NCI-H82 treated with DMSO at 0.1 percent for 48 hours (cell line): Measurements from ENCODE around the gene DNAJB12.
"Not testable (repeated sequence)": the region's sequence is repeated elsewhere in the genome, so short reads cannot be mapped to it uniquely, and the experiment has no call there.

Experiments used
- DNase-seq: peaks from one replicate; lab custom pipeline; 2025; ENCODE audit not compliant: unreplicated experiment; lab: John Stamatoyannopoulos, UW

Gene DNAJB12

GRCh38 chr10:72316748-72317435 lies 37.8 kb downstream of the DNAJB12 start:
- no peak for DNase-seq

GRCh38 chr10:72316386-72316700 lies 38.4 kb downstream of the DNAJB12 start:
- no peak for DNase-seq

GRCh38 chr10:72315611-72316385 lies 38.9 kb downstream of the DNAJB12 start:
- DNase-seq, result no peak

- DNase-seq, result no peak
Observed at GRCh38 chr10:72315054-72315453, 39.7 kb downstream of the DNAJB12 start.

GRCh38 chr10:72314263-72314662 lies 40.5 kb downstream of the DNAJB12 start:
- no peak for DNase-seq

GRCh38 chr10:72312865-72313391 lies 41.8 kb downstream of the DNAJB12 start:
- DNase-seq, result no peak

- no peak for DNase-seq
Observed at GRCh38 chr10:72311667-72312066, 43.1 kb downstream of the DNAJB12 start.

GRCh38 chr10:72310636-72311035 lies 44.1 kb downstream of the DNAJB12 start:
- DNase-seq, result no peak

- no peak for DNase-seq
Observed at GRCh38 chr10:72310241-72310633, 44.5 kb downstream of the DNAJB12 start.

- DNase-seq, result no peak
Observed at GRCh38 chr10:72309290-72310240, 45.2 kb downstream of the DNAJB12 start.

GRCh38 chr10:72308320-72308987 lies 46.3 kb downstream of the DNAJB12 start:
- DNase-seq, result no peak

GRCh38 chr10:72307711-72308110 lies 47.0 kb downstream of the DNAJB12 start:
- not testable (repeated sequence) for DNase-seq

GRCh38 chr10:72306215-72306760 lies 48.4 kb downstream of the DNAJB12 start:
- no peak for DNase-seq

GRCh38 chr10:72303424-72304128 lies 51.1 kb downstream of the DNAJB12 start:
- DNase-seq, result no peak

GRCh38 chr10:72298592-72299519 lies 55.9 kb downstream of the DNAJB12 start:
- DNase-seq, result no peak

GRCh38 chr10:72297805-72298591 lies 56.7 kb downstream of the DNAJB12 start:
- peak; percentile 76 for DNase-seq

- DNase-seq, result no peak
Observed at GRCh38 chr10:72297281-72297804, 57.4 kb downstream of the DNAJB12 start.

GRCh38 chr10:72296829-72297280 lies 57.9 kb downstream of the DNAJB12 start:
- not testable (repeated sequence) for DNase-seq
